HG03108 (cell line): ENCODE measurements around the gene FRMD1.

Experiments
- ATAC-seq: cut with Tn5 transposase; IDR thresholded peaks from one replicate; pipeline ENCODE4 v1.9.1; 2021; ENCODE audit warnings: moderate library complexity; ENCODE audit not compliant: unreplicated experiment

Gene FRMD1

DNA sequence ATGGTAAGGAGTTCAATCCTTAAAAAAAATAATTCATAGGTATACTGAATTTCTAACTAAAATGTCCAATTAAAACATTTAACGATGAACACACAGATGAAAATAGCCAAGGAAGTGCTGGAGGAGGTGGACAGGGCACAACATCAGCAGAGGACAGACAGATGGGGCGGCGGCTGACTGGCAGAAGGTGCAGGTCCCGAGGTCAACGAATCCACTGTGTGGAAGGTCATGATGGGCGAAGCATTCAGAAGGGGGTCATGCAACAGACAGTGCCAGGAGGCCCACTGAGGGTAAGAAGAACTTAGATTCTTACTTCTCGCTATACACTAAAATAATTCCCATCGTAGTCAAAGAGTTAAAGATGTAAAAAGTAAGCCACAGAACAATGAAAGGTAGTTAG lies 34.2 kb upstream of the FRMD1 start:
- ATAC-seq, result no peak

DNA sequence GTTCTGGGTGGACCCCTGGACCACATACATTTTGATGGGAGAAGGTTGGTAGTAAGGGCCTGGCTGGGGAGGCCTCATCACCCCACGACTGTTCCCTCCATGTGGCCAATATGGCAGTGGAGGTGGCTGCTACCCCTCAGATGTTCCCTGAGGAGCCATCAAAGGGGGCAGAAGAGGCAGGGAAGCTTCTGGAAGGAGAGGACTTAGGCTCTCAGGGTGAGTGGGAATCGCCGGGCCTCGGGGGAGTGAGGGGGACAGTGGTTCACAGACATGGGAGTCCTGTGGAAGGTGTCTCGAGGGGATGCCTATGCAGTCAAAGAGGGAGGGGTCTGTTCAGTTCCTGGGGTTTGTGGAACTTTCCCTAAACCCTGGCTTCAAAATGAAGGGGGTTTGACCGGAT lies 32.9 kb upstream of the FRMD1 start:
- no peak for ATAC-seq

GRCh38 chr6:168110437-168110836 lies 31.4 kb upstream of the FRMD1 start:
- no peak for ATAC-seq

- no peak for ATAC-seq
Observed at GRCh38 chr6:168109171-168109570, 30.2 kb upstream of the FRMD1 start.

GRCh38 chr6:168107191-168107983 lies 28.4 kb upstream of the FRMD1 start:
- no peak for ATAC-seq

GRCh38 chr6:168106633-168107005 lies 27.6 kb upstream of the FRMD1 start:
- no peak for ATAC-seq

DNA sequence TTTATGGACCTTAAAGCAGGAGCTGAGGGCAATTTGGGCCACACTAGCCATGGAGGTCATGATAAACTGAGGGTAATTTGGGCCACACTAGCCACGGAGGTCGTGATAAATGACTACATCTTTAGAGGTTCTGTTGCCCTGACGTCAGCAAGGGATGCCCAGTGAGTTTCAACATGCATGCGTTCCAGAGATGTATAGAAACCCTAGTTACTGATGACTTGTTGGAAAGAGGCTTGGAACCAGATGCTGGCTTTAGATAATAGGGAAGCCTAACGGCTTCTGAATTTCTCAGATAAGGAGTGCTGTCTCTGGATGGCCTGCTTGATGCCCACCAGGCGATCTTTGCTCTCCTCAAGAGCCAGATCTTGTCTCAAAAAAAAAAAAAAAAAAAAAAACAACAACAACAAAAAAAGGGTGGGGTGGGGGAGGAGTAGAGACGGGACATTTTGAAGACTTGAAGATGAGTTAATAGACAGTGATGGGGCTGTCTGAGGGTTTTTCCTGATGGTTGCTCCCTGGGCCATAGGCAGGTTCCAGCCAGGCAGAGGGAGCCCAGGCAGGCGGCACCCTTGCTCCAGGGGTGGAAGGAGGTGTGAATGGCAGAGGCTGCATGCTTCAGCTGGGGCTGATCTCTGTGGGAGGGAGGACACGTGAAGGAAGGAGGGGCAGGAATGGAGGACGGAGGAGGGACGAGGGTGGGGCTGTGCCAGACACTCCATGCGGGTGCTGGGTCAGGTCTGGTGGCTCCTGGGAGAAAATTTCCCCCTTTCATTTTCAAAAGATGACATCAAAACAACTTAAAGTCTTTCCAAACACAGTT lies 27.0 kb upstream of the FRMD1 start:
- ATAC-seq, result no peak

DNA sequence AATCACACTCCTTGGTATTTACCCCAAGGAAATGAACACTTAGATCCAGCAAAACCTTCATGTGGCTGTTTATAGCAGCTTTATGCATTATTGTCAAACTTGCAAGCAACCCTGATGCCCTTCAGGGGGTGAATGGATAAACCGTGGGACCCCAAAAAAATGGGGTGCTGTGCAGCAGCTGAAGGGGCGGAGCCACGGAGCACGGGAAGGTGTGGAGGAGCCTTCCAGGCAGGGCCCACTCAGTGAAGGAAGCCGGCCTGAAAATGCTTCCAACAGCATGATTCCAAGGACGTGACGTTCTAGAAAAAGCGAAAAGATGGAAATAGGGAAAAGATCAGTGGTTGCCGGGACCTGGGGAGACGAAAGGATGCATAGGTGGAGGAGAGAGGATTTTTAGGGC lies 25.6 kb upstream of the FRMD1 start:
- ATAC-seq, result no peak

- no peak for ATAC-seq
Observed at GRCh38 chr6:168103050-168103830, 24.2 kb upstream of the FRMD1 start.

DNA sequence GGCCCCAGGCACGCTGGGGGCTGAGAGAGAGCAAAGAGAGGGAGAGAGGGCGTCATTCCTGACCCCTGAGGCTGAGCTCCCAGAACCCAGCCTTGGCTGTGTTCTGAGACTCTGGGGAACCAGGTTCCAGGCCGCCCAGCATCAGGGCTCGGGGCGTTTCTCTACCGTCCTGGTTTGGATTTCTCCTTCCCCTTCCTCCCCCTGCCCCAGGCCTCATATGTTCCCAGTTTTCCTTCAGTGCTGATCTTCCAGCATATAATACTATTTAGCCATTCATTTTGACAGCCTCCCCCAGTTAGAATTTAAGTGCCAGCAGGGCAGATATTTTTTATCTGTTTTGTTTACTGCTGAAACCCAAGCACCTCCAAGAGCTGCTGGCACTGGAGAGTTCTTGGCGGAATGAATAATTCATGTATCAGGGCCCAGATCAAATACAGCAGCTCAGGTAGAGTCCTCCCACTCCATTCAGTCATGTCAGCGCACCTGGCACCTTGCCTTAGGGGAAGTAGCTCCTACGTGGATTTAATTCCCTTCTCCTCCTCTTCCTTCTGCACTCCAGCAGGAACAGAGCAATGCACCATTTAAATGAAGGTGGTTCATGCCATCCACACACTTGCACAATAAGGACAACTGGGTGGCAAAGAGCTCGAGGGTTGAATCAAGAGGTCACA lies 23.4 kb upstream of the FRMD1 start:
- ATAC-seq, result no peak

DNA sequence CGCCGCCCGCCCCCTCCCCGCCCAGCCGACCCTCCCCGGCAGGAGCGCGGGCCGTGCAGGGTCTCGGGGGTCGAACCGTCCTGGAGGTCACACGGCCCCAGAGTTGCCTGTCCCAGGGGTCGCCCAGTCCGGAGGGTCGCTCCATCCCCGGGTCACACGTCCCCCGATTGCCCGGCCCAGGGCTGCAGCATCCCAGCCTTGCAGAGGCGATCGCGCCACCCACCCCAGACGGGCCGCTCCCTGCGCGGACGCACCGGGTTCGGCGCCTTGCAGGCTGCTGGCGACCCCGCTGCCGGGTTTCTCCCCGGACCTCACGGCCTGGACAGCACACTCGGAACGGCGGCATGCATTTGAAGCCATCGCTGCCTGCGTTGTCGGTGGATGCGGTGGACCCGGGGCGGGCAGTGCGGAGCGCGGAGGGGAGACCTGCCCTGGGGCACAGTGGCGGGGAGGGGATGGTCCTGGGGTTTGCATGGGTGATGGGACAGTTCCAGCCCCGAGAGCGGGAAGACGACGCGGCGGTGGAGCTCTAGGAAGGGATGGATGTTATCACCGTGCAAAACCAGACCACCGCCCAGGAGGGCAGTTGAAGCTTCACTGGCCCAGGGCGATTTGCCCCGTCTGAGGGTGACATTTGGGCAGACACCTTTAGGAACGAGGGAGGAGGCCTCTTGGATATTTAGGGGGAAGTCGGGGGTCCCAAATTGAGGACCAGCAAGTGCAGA lies 22.7 kb upstream of the FRMD1 start:
- ATAC-seq, result no peak

GRCh38 chr6:168100803-168101589 lies 22.0 kb upstream of the FRMD1 start:
- ATAC-seq, result no peak

- ATAC-seq, result no peak
Observed at GRCh38 chr6:168100011-168100802, 21.2 kb upstream of the FRMD1 start.

GRCh38 chr6:168099201-168100010 lies 20.4 kb upstream of the FRMD1 start:
- ATAC-seq, result no peak

GRCh38 chr6:168098431-168098861 lies 19.4 kb upstream of the FRMD1 start:
- ATAC-seq, result no peak

GRCh38 chr6:168097621-168098430 lies 18.8 kb upstream of the FRMD1 start:
- ATAC-seq, result no peak

GRCh38 chr6:168097221-168097620 lies 18.2 kb upstream of the FRMD1 start:
- no peak for ATAC-seq
